Keratinocyte (primary cell): ENCODE results near the gene PTPN6. TPM values are rescaled to one million over a fixed set of nuclear protein-coding genes. Genes with fewer than 3 reads are reported as not detected.
A peak's percentile ranks its signal among the peaks of the same experiment; 100 is the strongest.

ENCODE experiments used
- DNase-seq: peaks from one replicate; pipeline ENCODE4 v3.0.0-alpha.2; 2011; ENCODE audit warnings: low read depth, missing footprints, low spot score
- FAIRE-seq: peaks from 2 replicates; lab custom pipeline; 2011; peaks lifted over from hg19 to GRCh38; lab: Jason Lieb, UNC
- H2AFZ ChIP-seq: 2 replicates; pipeline ENCODE4 v1.6.0; 2012; ENCODE audit warnings: low read length, control low read depth, inconsistent platforms; ENCODE audit not compliant: control insufficient read depth
- H3K27ac ChIP-seq: 2 replicates; pipeline ENCODE4 v1.5.1; 2011; ENCODE audit warnings: low read length; ENCODE audit not compliant: control insufficient read depth, insufficient read depth
- H3K27me3 ChIP-seq: 3 replicates; pipeline ENCODE4 v1.6.0; 2011; ENCODE audit warnings: low read length; ENCODE audit not compliant: control insufficient read depth, insufficient read depth; ENCODE audit errors: extremely low read depth
- H3K36me3 ChIP-seq, 2 experiments: 2 replicates in 1 of 2; 3 replicates in 1 of 2; pipeline ENCODE4 v1.5.1; 2011; ENCODE audit warnings: low read length in 2 of 2, mild to moderate bottlenecking in 1 of 2; ENCODE audit not compliant: control insufficient read depth in 2 of 2, insufficient read depth in 2 of 2; ENCODE audit errors: extremely low read depth in 1 of 2
- H3K4me1 ChIP-seq: 3 replicates; pipeline ENCODE4 v1.5.1; 2011; ENCODE audit warnings: low read length; ENCODE audit not compliant: control insufficient read depth, insufficient read depth; ENCODE audit errors: extremely low read depth
- H3K4me2 ChIP-seq: 3 replicates; pipeline ENCODE4 v1.6.0; 2011; ENCODE audit warnings: low read depth, low read length; ENCODE audit not compliant: control insufficient read depth, insufficient read depth; ENCODE audit errors: extremely low read depth
- H3K4me3 ChIP-seq, 3 experiments: fragments of 200-600 bp in 1 of 3; sonication (generic) in 1 of 3; 2 replicates in 2 of 3; 3 replicates in 1 of 3; pipeline ENCODE4 v1.5.1; 2011 to 2016; ENCODE audit warnings: low read length in 3 of 3, mild to moderate bottlenecking in 3 of 3, control low read depth in 2 of 3, inconsistent platforms in 1 of 3, low read depth in 1 of 3, mixed read lengths in 1 of 3, mixed run types in 1 of 3, moderate library complexity in 1 of 3; ENCODE audit not compliant: control insufficient read depth in 2 of 3, insufficient read depth in 2 of 3; ENCODE audit errors: extremely low read depth in 1 of 3
- H3K79me2 ChIP-seq: 2 replicates; pipeline ENCODE4 v1.6.0; 2012; ENCODE audit warnings: low read length; ENCODE audit not compliant: control insufficient read depth, insufficient read depth
- H3K9ac ChIP-seq: 3 replicates; pipeline ENCODE4 v1.6.0; 2011; ENCODE audit warnings: low read length; ENCODE audit not compliant: control insufficient read depth, insufficient read depth; ENCODE audit errors: extremely low read depth
- H3K9me1 ChIP-seq: 3 replicates; pipeline ENCODE4 v1.6.0; 2011; ENCODE audit warnings: low read length; ENCODE audit not compliant: control insufficient read depth, insufficient read depth; ENCODE audit errors: extremely low read depth
- H3K9me3 ChIP-seq: 2 replicates; pipeline ENCODE4 v1.5.1; 2012; ENCODE audit warnings: low read depth, low read length; ENCODE audit not compliant: control insufficient read depth
- H4K20me1 ChIP-seq: 3 replicates; pipeline ENCODE4 v1.6.0; 2011; ENCODE audit warnings: low read length; ENCODE audit not compliant: control insufficient read depth, insufficient read depth; ENCODE audit errors: extremely low read depth
- CTCF ChIP-seq, 3 experiments: IDR thresholded peaks in 1 of 3; conservative IDR thresholded peaks in 1 of 3; optimal IDR thresholded peaks in 1 of 3; 2 replicates in 2 of 3; 3 replicates in 1 of 3; pipeline versions ENCODE3 to v1.5.1; 2011; ENCODE audit warnings: low read length in 3 of 3, mild to moderate bottlenecking in 3 of 3, moderate library complexity in 2 of 3, control low read depth in 1 of 3, inconsistent platforms in 1 of 3; ENCODE audit not compliant: insufficient read depth in 2 of 3; ENCODE audit errors: extremely low read depth in 1 of 3
- EZH2 ChIP-seq: IDR thresholded peaks from one replicate; pipeline ENCODE4 v1.6.1; 2012; ENCODE audit warnings: inconsistent platforms, mild to moderate bottlenecking, low read length, moderate library complexity
- dilution Hi-C: fragments of 300-500 bp; cut with MboI; formaldehyde crosslinking; loops from one replicate; pipeline ENCODE4 v1.7.0; 2020; ENCODE audit warnings: low sequenced_read_pairs; ENCODE audit not compliant: extremely low pct_ligation_motif_present
- polyA plus RNA-seq, 5 experiments: library from polyadenylated mRNA; depleted of rRNA in 3 of 5; stranded (reverse) in 3 of 5; stranded (forward) in 1 of 5; unstranded in 1 of 5; fragments of >200 nt; gene quantifications; 1 replicate in 1 of 5; 2 replicates in 3 of 5; 3 replicates in 1 of 5; pipeline versions ENCODE4 v1.2.1 to v1.2.3, GENCODE V29; 2011 to 2012; ENCODE audit warnings: missing spikeins in 2 of 5, low read depth in 1 of 5, low replicate concordance in 1 of 5

The PTPN6 gene
- polyA plus RNA-seq, 1 donor (not counting 4 experiments of a cell fraction or from before 2014, with no cell fraction given): 18.7 TPM

GRCh38 chr12:6927379-6928021 lies 23.7 kb upstream of the PTPN6 start, which contains the start of gene ATN1:
TSS of gene ATN1 (plus strand) at chr12:6927959. CDS start at chr12:6934002, 6,043 bp downstream.
- Histone ChIP-seq H3K27me3 (no peaks in the 10 kb centered on the region), H3K4me2 (peak within 1 kb of the TSS; percentile 95), H3K36me3 (peaks cover 0 to 3% of the 10 kb centered on the region in 2 experiments), H4K20me1 (peaks cover 4% of the 10 kb centered on the region), H3K27ac (peak within 1 kb of the TSS; percentile 77), H3K4me3 (peak within 1 kb of the TSS; percentile 69 to 91 (median 84)), H3K4me1 (peaks cover 42% of the 10 kb centered on the region), H3K9me3 (no peaks in the 10 kb centered on the region), H2AFZ (peak within 1 kb of the TSS; percentile 69), H3K79me2 (peaks cover 42% of the 10 kb centered on the region), H3K9ac (peak within 1 kb of the TSS; percentile 83), H3K9me1 (peaks cover 3% of the 10 kb centered on the region)
- no peak for FAIRE-seq
- dilution Hi-C loops: no loop called here
- no peak for DNase-seq
- TF ChIP-seq CTCF (optimal IDR thresholded peaks at IDR 0.05 in 1 of 3, IDR thresholded peaks at IDR 0.05 in 1 of 3, conservative IDR thresholded peaks at IDR 0.05 in 1 of 3; ENCODE audit: extremely low read depth in 1 of 3, insufficient read depth in 2 of 3, low read length in 3 of 3): no peak
- no peak for TF ChIP-seq EZH2

- dilution Hi-C loops: no loop called here
- Histone ChIP-seq H3K4me2 (peak overlapping the region; percentile 95), H2AFZ (no peak overlapping the region), H3K9ac (peak overlapping the region; percentile 81), H3K4me3 (peak overlapping the region; percentile 64 to 91 (median 69)), H3K9me1 (peaks cover 3% of the 10 kb centered on the region), H3K36me3 (peaks cover 0 to 3% of the 10 kb centered on the region in 2 experiments), H3K4me1 (peaks cover 42% of the 10 kb centered on the region), H3K27me3 (no peaks in the 10 kb centered on the region), H3K9me3 (no peaks in the 10 kb centered on the region), H4K20me1 (peaks cover 4% of the 10 kb centered on the region), H3K79me2 (peaks cover 46% of the 10 kb centered on the region), H3K27ac (peak overlapping the region; percentile 34)
- DNase-seq (no peak), FAIRE-seq (no peak)
- TF ChIP-seq CTCF (optimal IDR thresholded peaks at IDR 0.05 in 1 of 3, IDR thresholded peaks at IDR 0.05 in 1 of 3, conservative IDR thresholded peaks at IDR 0.05 in 1 of 3; ENCODE audit: extremely low read depth in 1 of 3, insufficient read depth in 2 of 3, low read length in 3 of 3) (no peak), EZH2 (no peak)
Measured at GRCh38 chr12:6928022-6928702, 23.0 kb upstream of the PTPN6 start.
